ENCODE data around the gene FBXO24. TPM values are rescaled to one million over a fixed set of nuclear protein-coding genes. Genes with fewer than 3 reads are reported as not detected.
"Not testable (repeated sequence)": the region's sequence is repeated elsewhere in the genome, so short reads cannot be mapped to it uniquely, and the experiment has no call there.

FBXO24 gene
- total and polyA plus RNA-seq, 2 experiments from 2014 or later: 1.1 to 1.6 TPM

GRCh38 chr7:100563809-100564400 lies 22.2 kb upstream of the FBXO24 start:
- 55% methylated on average over 12 of the region's 12 CpGs for WGBS (ENCODE audit: low lambda C conversion rate, missing lambda C conversion rate)
- Histone ChIP-seq H4K20me1 (ENCODE audit: insufficient read depth, poor library complexity, severe bottlenecking) (no peaks in the 10 kb centered on the region), H3K79me2 (no peaks in the 10 kb centered on the region), H3K9me2 (replicated peaks; ENCODE audit: insufficient read depth) (no peaks in the 10 kb centered on the region), H3K9me3 (ENCODE audit: low read depth) (no peaks in the 10 kb centered on the region), H3K4me3 (no peak overlapping the region), H3K36me3 (replicated peaks; ENCODE audit: insufficient read depth, low read depth) (no peaks in the 10 kb centered on the region), H3K4me1 (ENCODE audit: insufficient read depth) (peaks cover 8% of the 10 kb centered on the region), H3K27me3 (no peaks in the 10 kb centered on the region), H3K4me2 (no peak overlapping the region), H3K27ac (no peak overlapping the region), H2AFZ (no peak overlapping the region)
- peak; percentile 85 for DNase-seq (ENCODE audit: low spot score)
- TF ChIP-seq CTCF (IDR thresholded peaks at IDR 0.05; ENCODE audit: poor library complexity) (peak; percentile 81), EZH2 (IDR thresholded peaks at IDR 0.05; ENCODE audit: borderline replicate concordance) (no peak)

- not testable (repeated sequence) for H3K36me3 ChIP-seq (replicated peaks; ENCODE audit: insufficient read depth, low read depth); H3K79me2 ChIP-seq; H3K4me2 ChIP-seq; H3K27me3 ChIP-seq; H2AFZ ChIP-seq; H4K20me1 ChIP-seq (ENCODE audit: insufficient read depth, poor library complexity, severe bottlenecking); DNase-seq (ENCODE audit: low spot score); H3K27ac ChIP-seq; H3K9me3 ChIP-seq (ENCODE audit: low read depth); H3K9me2 ChIP-seq (replicated peaks; ENCODE audit: insufficient read depth); H3K4me3 ChIP-seq
- peaks cover 10% of the 10 kb centered on the region for H3K4me1 ChIP-seq (ENCODE audit: insufficient read depth)
- WGBS (ENCODE audit: low lambda C conversion rate, missing lambda C conversion rate): 92% methylated on average over 6 of the region's 6 CpGs
Observed at GRCh38 chr7:100564405-100564804, 21.7 kb upstream of the FBXO24 start.

GRCh38 chr7:100565133-100565571 lies 21.0 kb upstream of the FBXO24 start:
- Histone ChIP-seq H3K4me3 (no peak overlapping the region), H3K4me1 (ENCODE audit: insufficient read depth) (peaks cover 18% of the 10 kb centered on the region), H3K27me3 (no peaks in the 10 kb centered on the region), H2AFZ (no peak overlapping the region), H3K36me3 (replicated peaks; ENCODE audit: insufficient read depth, low read depth) (no peaks in the 10 kb centered on the region), H3K9me2 (replicated peaks; ENCODE audit: insufficient read depth) (no peaks in the 10 kb centered on the region), H4K20me1 (ENCODE audit: insufficient read depth, poor library complexity, severe bottlenecking) (no peaks in the 10 kb centered on the region), H3K79me2 (no peaks in the 10 kb centered on the region), H3K27ac (no peak overlapping the region), H3K9me3 (ENCODE audit: low read depth) (no peaks in the 10 kb centered on the region), H3K4me2 (no peak overlapping the region)
- TF ChIP-seq EZH2 (IDR thresholded peaks at IDR 0.05; ENCODE audit: borderline replicate concordance): no peak
- no peak for TF ChIP-seq CTCF (IDR thresholded peaks at IDR 0.05; ENCODE audit: poor library complexity)
- no peak for TF ChIP-seq EZH2phosphoT487 (IDR thresholded peaks at IDR 0.05; ENCODE audit: low read depth, severe bottlenecking, unreplicated experiment)
- DNase-seq (ENCODE audit: low spot score): no peak
- 93% methylated on average over 11 of the region's 11 CpGs for WGBS (ENCODE audit: low lambda C conversion rate, missing lambda C conversion rate)

GRCh38 chr7:100566018-100566531 lies 20.1 kb upstream of the FBXO24 start:
- H3K9me3 ChIP-seq (ENCODE audit: low read depth): no peaks in the 10 kb centered on the region
- no peaks in the 10 kb centered on the region for H3K9me2 ChIP-seq (replicated peaks; ENCODE audit: insufficient read depth)
- no peak overlapping the region for H2AFZ ChIP-seq
- DNase-seq (ENCODE audit: low spot score): no peak
- peaks cover 27% of the 10 kb centered on the region for H3K4me1 ChIP-seq (ENCODE audit: insufficient read depth)
- H3K36me3 ChIP-seq (replicated peaks; ENCODE audit: insufficient read depth, low read depth): no peaks in the 10 kb centered on the region
- 83% methylated on average over 6 of the region's 6 CpGs for WGBS (ENCODE audit: low lambda C conversion rate, missing lambda C conversion rate)
- TF ChIP-seq CTCF (IDR thresholded peaks at IDR 0.05; ENCODE audit: poor library complexity): no peak
- no peak for TF ChIP-seq EZH2 (IDR thresholded peaks at IDR 0.05; ENCODE audit: borderline replicate concordance)
- no peak overlapping the region for H3K4me2 ChIP-seq
- no peaks in the 10 kb centered on the region for H3K79me2 ChIP-seq
- no peak overlapping the region for H3K4me3 ChIP-seq
- no peaks in the 10 kb centered on the region for H3K27me3 ChIP-seq
- no peaks in the 10 kb centered on the region for H4K20me1 ChIP-seq (ENCODE audit: insufficient read depth, poor library complexity, severe bottlenecking)
- no peak overlapping the region for H3K27ac ChIP-seq

All from hepatocyte (in vitro differentiated cells).